Endothelial cell of umbilical vein (primary cell): ENCODE data around the gene RNF111.

ENCODE experiments used
- EZH2 ChIP-seq: IDR thresholded peaks from 2 replicates; pipeline ENCODE4 v1.6.1; 2012; ENCODE audit warnings: borderline replicate concordance, low read depth, mild to moderate bottlenecking, moderate library complexity, low read length, inconsistent platforms; ENCODE audit not compliant: severe bottlenecking
- GATA2 ChIP-seq: IDR thresholded peaks from 2 replicates; pipeline ENCODE4 v1.7.0; 2011; ENCODE audit warnings: low read depth, mild to moderate bottlenecking, moderate library complexity, mixed read lengths, low read length; ENCODE audit not compliant: insufficient read length, insufficient read depth
- JUN ChIP-seq: IDR thresholded peaks from 2 replicates; pipeline ENCODE4 v1.6.1; 2011; ENCODE audit warnings: borderline replicate concordance, low read depth; ENCODE audit not compliant: insufficient read length, insufficient read depth
- POLR2A ChIP-seq: IDR thresholded peaks from 2 replicates; pipeline ENCODE4 v1.6.1; 2012; ENCODE audit warnings: low read depth, mild to moderate bottlenecking, control low read depth, low read length
- TF ChIP-seq, protein P1 (sequence below), 2 donors: IDR thresholded peaks; 1 replicate in 1 of 2; 2 replicates in 1 of 2; pipeline ENCODE4 v1.5.1; 2011; ENCODE audit warnings: low read length in 2 of 2, mild to moderate bottlenecking in 2 of 2, moderate library complexity in 2 of 2, control low read depth in 1 of 2, inconsistent platforms in 1 of 2, low read depth in 1 of 2; ENCODE audit not compliant: insufficient read depth in 1 of 2; ENCODE audit errors: extremely low read depth in 1 of 2

- no peak for TF ChIP-seq GATA2
- TF ChIP-seq, protein P1, sequence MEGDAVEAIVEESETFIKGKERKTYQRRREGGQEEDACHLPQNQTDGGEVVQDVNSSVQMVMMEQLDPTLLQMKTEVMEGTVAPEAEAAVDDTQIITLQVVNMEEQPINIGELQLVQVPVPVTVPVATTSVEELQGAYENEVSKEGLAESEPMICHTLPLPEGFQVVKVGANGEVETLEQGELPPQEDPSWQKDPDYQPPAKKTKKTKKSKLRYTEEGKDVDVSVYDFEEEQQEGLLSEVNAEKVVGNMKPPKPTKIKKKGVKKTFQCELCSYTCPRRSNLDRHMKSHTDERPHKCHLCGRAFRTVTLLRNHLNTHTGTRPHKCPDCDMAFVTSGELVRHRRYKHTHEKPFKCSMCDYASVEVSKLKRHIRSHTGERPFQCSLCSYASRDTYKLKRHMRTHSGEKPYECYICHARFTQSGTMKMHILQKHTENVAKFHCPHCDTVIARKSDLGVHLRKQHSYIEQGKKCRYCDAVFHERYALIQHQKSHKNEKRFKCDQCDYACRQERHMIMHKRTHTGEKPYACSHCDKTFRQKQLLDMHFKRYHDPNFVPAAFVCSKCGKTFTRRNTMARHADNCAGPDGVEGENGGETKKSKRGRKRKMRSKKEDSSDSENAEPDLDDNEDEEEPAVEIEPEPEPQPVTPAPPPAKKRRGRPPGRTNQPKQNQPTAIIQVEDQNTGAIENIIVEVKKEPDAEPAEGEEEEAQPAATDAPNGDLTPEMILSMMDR (IDR thresholded peaks at IDR 0.05; ENCODE audit: extremely low read depth in 1 of 2, insufficient read depth in 1 of 2, low read depth in 1 of 2, low read length in 2 of 2): no peak
- TF ChIP-seq JUN: no peak
- no peak for TF ChIP-seq POLR2A
- TF ChIP-seq EZH2: no peak
Measured at GRCh38 chr15:58985443-58985842, 2.0 kb upstream of the RNF111 start.
